GM21367 (cell line): ENCODE data around the gene TRIM63.
A peak's percentile ranks its signal among the peaks of the same experiment; 100 is the strongest.

Experiments used
- ATAC-seq: cut with Tn5 transposase; IDR thresholded peaks from one replicate; pipeline ENCODE4 v1.9.1; 2021; ENCODE audit not compliant: unreplicated experiment

The TRIM63 gene

GRCh38 chr1:26035203-26035958, 32.0 kb downstream of the TRIM63 start:
- peak; percentile 84 for ATAC-seq

DNA sequence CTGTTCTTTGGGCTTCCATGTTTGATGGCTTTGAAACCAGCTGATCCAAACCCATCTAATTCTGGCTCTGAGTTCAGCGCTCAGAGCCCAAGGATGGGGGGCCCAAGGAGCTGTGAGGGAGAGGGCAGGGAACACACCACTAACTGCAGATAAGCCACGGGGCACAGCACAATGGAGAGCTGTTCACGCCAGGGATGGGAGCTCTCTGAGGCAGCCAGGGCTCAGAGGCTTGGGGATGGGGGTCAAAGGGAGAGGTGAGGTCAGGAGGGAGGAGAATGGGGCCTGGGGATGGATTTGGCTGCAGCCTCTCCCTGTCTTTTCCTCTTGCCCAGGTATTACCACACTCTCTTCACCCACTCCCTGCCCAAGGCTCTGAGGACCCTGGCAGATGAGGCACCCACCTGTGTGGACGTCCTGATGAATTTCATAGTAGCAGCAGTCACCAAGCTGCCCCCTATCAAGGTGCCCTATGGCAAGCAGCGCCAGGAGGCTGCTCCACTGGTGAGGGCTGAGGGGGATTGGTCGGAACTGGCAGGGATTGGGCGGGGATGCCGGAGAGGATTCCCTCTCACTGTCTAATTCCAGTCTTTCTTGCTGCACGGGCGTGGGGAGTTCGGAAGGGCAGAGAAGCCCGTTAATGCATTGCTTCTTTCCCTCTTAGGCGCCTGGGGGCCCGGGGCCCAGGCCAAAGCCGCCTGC, 32.8 kb downstream of the TRIM63 start:
- no peak for ATAC-seq

DNA sequence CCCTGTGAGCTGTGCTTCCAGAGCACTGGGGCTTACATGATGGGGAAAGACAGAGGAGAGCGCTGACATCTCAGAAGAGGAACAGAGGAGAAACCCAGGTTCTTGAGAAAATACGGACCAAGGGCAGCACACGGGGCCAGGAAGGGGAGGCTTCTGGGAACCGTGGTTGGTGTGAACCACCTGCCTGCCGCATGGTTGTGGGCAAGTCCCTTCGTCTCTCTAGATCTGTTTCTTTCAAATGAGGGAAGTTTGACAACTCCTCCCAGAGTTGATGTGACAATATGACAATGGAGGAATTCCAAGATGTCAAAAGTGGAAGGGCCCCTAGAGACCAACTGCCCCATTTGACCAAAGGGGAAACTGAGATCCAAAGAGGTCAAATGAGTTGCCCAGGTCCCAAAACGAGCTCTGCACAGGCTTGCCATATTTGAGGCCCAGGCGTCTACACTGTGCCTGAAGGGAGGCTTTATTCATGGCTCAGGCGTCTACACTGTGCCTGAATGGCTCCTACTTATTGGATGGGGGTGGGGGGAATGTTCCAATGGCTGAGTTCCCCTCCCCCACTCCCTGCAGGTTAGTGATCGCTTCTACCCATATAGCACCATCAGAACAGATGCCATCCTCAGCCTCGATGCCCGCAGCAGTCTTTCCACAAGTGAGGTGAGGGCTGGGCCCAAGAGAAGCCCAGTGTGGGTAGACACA, 34.6 kb downstream of the TRIM63 start:
- no peak for ATAC-seq

DNA sequence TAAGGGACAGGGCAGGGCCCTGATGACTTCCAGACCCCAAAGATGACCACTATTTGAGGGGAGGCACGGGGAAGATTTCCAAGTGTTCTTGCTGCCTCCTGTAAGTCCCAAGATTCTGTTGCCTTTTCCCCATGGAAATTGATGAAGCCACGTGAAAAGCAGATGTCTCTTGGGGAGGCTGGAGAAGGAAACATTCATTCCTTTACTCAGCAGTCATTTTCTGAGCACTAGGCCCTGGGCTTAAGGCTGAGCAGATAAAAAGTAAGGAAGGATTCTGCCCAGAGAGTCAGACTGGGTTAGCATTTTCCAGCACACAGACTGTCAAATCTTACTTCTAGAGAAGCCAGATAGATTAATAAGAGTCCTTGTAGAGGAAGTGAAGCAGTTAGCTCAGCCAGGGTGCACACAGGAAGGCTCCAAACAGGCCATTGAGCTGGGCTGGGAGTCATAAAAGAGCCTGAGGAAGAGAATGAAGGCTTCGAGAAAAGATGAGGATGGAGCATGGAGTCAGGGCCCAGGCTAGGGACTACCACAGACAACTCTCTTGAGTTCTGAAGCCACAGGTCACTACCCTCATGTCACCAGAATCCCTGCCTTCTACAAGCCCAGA, 35.7 kb downstream of the TRIM63 start:
- ATAC-seq = no peak

DNA sequence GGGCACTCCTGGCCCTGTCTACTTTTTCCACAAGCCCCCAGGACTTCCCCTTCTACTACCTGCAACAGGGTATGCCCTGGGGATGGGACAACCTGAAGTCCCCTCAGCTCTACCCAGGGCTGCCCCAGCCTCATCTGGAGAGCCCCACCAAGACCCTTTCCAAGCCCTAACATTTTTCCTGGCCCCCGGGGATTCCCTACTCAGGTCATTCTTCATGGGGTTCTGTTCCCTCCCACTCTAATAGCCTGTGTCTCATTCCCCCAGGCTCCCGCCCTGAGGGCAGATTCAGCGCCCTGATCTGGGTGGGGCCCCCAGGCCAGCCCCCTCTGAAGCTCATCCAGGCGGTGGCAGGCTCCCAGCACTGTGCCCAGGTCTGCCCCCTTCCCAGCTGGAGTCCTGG, 36.2 kb downstream of the TRIM63 start:
- ATAC-seq = no peak

- no peak for ATAC-seq
These were observed 37.5 kb downstream of the TRIM63 start for GRCh38 chr1:26029864-26030481.

GRCh38 chr1:26029054-26029863, 38.2 kb downstream of the TRIM63 start:
- ATAC-seq = no peak

- no peak for ATAC-seq
These were observed 38.9 kb downstream of the TRIM63 start for GRCh38 chr1:26028490-26028980.

GRCh38 chr1:26027716-26028489, 39.5 kb downstream of the TRIM63 start:
- no peak for ATAC-seq

DNA sequence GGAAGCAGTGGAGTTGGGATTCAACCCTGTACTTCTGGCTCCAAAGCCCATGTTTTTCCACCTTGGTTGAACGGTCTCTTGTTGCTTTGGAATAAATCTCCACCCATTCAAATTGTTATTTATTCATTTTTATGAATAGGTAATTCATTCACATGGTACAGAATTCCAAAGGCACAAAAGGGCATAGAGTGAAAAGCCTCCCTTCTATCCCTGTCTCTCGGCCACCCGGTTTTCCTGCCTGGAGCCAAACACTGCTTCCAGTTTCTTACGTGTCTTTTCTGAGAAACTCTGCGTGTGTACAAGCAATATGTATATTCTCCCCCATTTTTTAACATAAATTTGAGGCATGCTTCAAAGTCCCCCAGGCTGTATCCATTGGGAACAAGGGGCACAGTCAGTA, 41.9 kb downstream of the TRIM63 start:
- no peak for ATAC-seq

GRCh38 chr1:26025060-26025459, 42.4 kb downstream of the TRIM63 start:
- ATAC-seq = no peak

- no peak for ATAC-seq
These were observed 43.6 kb downstream of the TRIM63 start for GRCh38 chr1:26023826-26024225.

- no peak for ATAC-seq
These were observed 44.4 kb downstream of the TRIM63 start for GRCh38 chr1:26023009-26023408.

DNA sequence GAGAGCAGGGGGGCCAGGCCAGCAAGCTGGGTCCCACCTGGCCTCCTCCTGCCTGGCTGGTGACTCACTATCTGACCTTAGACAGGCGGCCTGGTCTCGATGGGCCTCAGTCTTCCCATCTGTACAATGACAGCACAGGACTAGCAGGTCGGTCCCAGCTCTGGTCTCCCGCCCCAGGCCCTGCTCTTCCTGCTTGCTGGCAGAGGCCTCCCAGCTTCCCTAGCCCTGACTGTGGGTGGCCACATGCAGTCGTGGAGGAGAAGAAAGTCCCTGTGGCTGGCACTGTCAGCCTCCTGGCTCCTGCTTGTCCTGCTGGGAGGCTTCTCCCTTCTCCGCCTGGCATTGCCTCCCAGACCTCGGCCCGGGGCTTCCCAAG, 45.0 kb downstream of the TRIM63 start:
- ATAC-seq = no peak

- ATAC-seq = no peak
These were observed 45.6 kb downstream of the TRIM63 start, which contains the start of gene EXTL1 for GRCh38 chr1:26021647-26022403. Gene EXTL1 (plus strand): TSS chr1:26021775. CDS start chr1:26022647, 872 bp downstream.

DNA sequence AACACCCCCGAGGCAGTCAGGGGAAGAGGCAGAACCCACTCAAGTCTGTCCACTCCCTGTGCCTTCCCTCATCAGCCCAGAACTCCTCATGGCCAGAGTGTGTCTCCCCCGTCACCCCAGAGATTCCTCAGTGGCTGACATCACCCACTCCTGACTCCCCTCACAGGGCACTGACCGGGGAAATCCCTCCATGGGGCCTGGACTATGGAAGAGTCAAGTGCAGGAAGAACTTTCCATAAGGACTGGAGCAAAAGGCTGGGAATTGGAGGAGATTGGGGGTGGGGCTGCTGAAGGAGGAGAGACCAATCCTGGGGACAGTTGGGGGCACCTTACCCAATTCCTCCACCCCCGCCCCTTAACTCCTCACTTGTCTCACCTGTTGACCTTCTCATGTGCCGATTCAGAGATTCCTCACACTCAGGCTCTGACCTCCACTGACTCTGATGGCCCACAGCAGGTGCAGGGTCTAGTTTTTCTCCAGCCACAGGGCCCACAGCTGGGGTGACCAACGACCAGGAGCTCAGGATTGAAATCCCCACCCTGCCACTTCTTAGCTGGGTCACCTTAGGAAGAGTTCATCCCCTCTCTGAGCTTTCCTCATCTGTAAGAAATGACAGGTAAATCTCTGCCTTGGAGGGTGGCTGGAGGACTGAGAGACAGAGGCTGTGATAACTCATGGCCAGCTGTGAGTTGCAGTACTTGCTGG, 46.3 kb downstream of the TRIM63 start:
- ATAC-seq = no peak

DNA sequence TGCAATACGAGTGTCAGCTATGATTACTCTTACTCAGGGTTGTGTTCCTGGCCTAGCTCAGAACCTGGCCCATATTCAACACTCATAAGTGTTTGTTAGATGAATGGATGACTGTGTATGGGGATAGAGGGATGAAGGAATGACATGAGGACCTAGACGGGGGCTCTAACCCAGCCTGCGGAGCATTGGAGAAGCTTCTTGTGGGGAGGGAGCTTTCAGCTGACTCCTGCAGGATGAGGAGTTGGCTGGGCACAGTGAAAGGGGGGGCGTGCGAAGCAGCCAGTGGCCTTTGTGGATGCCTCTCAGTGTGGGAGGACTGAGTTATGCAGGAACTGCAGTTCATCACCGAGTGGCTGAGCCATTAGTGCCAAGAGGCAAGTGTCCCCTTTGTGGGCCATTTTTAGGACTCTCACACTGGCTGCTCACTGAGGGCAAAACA, 47.1 kb downstream of the TRIM63 start:
- no peak for ATAC-seq
